ENCODE measurements around the gene SYTL5. TPM values are rescaled to one million over a fixed set of nuclear protein-coding genes. Genes with fewer than 3 reads are reported as not detected.
A peak's percentile ranks its signal among the peaks of the same experiment; 100 is the strongest.
"Not testable (repeated sequence)": the region's sequence is repeated elsewhere in the genome, so short reads cannot be mapped to it uniquely, and the experiment has no call there.

Gene SYTL5
- total RNA-seq (2014; rRNA removed; shearing (Covaris generic); ENCODE audit: low replicate concordance): not detected in 2 replicates

GRCh38 chrX:38006291-38006690 is at the start of gene SYTL5:
SYTL5 (plus strand) TSS chrX:38006553; CDS start chrX:38033890, 27,337 bp downstream.
- in situ Hi-C loops (cut with HindIII; ENCODE audit: low pct_unique_long_range_greater_than_20kb, low sequenced_read_pairs): no loop called here

GRCh38 chrX:37958525-37959211 is 47.7 kb upstream of the SYTL5 start:
- in situ Hi-C loops (cut with HindIII; ENCODE audit: low pct_unique_long_range_greater_than_20kb, low sequenced_read_pairs): no loop called here
- no peak for DNase-seq (ENCODE audit: low read depth)

More at GRCh38 chrX:38006291-38006690, at the start of gene SYTL5:
- no peak for DNase-seq (ENCODE audit: low read depth)

- in situ Hi-C loops (cut with HindIII; ENCODE audit: low pct_unique_long_range_greater_than_20kb, low sequenced_read_pairs): no loop called here
- peak; percentile 23 for DNase-seq (ENCODE audit: low read depth)
Measured at GRCh38 chrX:37959212-37960021, 46.9 kb upstream of the SYTL5 start.

DNA sequence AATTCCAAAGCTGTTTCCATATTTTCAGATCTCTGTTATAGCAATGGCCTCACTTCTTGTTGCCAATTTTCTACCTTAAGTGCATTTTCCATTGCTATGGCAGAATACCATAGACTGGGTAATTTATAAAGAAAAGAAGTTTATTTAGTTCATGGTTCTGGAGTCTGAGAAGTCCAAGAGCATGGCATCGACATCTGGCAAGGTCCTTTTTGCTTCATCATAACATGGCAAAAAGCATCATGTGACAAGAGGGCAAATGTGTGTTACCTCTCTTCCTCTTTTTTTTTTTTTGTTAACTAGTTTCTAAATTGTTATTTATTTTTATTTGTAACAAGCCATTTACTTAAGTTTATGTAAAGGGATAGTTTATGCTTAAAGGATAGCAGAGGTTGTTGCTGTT is 45.2 kb upstream of the SYTL5 start:
- DNase-seq (ENCODE audit: low read depth): no peak

DNA sequence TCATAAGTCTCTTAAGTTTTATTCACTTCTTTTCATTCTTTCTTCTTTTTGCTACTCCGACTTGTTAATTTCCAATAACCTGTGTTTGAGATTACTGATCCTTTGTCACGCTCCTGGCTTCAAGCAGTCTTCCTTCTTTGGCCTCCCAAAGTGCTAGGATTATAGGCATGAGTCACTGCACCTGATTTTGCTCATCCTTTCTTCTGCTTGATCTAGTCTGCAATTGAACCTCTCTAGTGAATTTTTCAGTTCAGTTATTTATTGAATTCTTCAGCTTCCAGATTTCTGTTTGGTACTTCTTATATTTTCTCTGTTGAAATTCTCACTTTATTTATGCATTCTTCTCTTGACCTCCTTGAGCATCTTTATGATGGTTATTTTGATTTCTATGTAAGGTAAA is 38.6 kb upstream of the SYTL5 start:
- in situ Hi-C loops (cut with HindIII; ENCODE audit: low pct_unique_long_range_greater_than_20kb, low sequenced_read_pairs): no loop called here
- DNase-seq (ENCODE audit: low read depth): no peak

More for the DNA sequence above, 45.2 kb upstream of the SYTL5 start:
- in situ Hi-C loops (cut with HindIII; ENCODE audit: low pct_unique_long_range_greater_than_20kb, low sequenced_read_pairs): no loop called here

GRCh38 chrX:37975421-37975820 is 30.9 kb upstream of the SYTL5 start:
- in situ Hi-C loops (cut with HindIII; ENCODE audit: low pct_unique_long_range_greater_than_20kb, low sequenced_read_pairs): no loop called here
- DNase-seq (ENCODE audit: low read depth): no peak

GRCh38 chrX:37976153-37976552 is 30.2 kb upstream of the SYTL5 start:
- in situ Hi-C loops (cut with HindIII; ENCODE audit: low pct_unique_long_range_greater_than_20kb, low sequenced_read_pairs): no loop called here
- DNase-seq (ENCODE audit: low read depth): no peak

DNA sequence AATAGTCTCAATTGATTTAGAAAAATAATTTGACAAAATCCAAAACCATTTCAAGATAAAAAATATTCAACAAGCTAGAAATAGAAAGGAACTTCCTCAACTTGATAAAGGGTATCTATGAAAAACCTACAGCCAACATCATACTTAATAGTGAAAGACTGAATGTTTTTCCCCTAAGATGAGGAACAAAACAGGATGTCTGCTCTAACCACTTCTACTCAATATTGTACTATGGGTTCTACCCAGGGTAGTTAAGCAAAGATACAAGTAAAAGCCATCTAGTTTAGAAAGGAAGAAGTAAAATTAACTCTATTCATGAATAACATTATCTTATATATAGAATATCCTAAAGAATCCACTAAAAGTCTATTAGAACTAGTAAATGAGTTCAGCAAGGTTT is 21.5 kb upstream of the SYTL5 start:
- in situ Hi-C loops (cut with HindIII; ENCODE audit: low pct_unique_long_range_greater_than_20kb, low sequenced_read_pairs): no loop called here
- no peak for DNase-seq (ENCODE audit: low read depth)

DNA sequence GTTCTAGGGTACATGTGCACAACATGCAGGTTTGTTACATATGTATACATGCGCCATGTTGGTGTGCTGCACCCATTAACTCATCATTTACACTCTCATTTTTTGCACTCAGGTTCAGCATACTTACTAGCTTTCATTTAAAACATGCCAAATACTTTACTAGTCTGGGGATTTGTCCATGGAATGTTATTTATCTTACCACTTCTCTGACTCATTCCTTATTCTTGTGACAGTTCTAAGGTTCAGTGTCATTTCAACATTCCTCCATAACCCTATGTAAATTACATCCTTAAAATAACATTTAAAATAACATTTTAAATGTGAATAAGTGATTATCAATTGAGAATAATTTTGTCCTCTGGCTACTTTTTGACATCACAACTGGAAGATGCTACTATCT is 19.5 kb upstream of the SYTL5 start:
- in situ Hi-C loops (cut with HindIII; ENCODE audit: low pct_unique_long_range_greater_than_20kb, low sequenced_read_pairs): no loop called here
- DNase-seq (ENCODE audit: low read depth): no peak

DNA sequence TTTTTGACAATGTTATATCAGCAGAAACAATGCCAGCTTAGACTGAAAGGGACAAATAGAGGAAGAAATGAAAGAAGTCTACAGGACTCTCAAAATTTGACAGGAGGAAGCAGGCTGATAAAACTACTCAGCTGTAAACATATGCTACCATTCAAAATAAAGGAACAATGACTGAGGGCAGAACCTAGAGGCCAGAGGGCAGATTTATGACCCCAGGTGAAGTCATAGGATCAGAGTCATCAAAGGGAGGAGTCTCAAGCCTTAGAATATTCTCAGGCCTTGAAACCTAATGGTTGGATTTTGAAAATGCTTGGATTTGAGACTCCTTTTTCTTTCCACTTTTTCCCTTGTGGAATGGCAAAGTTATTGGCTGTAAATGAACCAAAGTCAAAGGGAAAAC is 17.0 kb upstream of the SYTL5 start:
- in situ Hi-C loops (cut with HindIII; ENCODE audit: low pct_unique_long_range_greater_than_20kb, low sequenced_read_pairs): no loop called here
- DNase-seq (ENCODE audit: low read depth): no peak

DNA sequence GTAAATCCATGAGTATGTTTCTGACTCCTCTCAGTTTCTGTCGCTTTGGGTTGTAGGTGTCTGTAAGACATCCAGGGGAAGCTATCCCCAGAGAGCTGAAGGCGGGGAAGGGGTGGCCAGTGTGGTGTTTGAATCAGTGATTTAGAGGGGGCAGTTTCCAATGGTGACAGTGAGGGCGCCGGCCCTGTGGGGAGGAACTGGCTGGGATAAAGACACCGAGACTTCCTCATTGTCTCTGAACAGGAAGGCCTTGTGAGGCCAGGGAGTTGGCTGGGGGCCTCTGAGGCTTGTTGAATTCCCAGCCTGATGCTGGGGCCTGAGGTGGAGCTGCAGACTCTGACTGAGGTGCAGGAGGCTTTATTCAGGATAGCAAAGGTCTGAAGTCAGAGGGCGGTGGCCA is 15.1 kb upstream of the SYTL5 start:
- DNase-seq (ENCODE audit: low read depth); in situ Hi-C loops (cut with HindIII; ENCODE audit: low pct_unique_long_range_greater_than_20kb, low sequenced_read_pairs): not testable (repeated sequence)

DNA sequence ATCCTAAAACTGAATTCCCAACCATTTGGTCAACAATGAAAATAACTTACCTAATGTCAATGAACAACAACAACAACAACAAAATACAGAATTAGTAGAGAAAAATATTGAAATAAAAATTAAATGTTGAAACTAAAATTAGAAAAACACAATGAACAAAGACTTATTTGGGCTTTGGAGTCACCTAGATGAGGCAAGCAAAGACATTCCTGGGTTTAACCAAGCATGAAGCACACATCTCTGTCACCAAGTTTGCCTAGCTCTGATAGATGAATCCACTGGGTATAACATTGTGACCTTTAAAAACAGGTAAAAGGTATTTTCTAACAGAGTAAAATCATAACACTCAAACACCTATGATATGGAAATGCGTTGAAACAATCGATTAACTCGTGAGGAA is 13.2 kb upstream of the SYTL5 start:
- in situ Hi-C loops (cut with HindIII; ENCODE audit: low pct_unique_long_range_greater_than_20kb, low sequenced_read_pairs): no loop called here
- DNase-seq (ENCODE audit: low read depth): peak; percentile 24

- peak; percentile 23 for DNase-seq (ENCODE audit: low read depth)
- in situ Hi-C loops (cut with HindIII; ENCODE audit: low pct_unique_long_range_greater_than_20kb, low sequenced_read_pairs): no loop called here
Measured at GRCh38 chrX:37993837-37994619, 12.3 kb upstream of the SYTL5 start.

GRCh38 chrX:37995428-37995827 is 10.9 kb upstream of the SYTL5 start:
- in situ Hi-C loops (cut with HindIII; ENCODE audit: low pct_unique_long_range_greater_than_20kb, low sequenced_read_pairs): no loop called here
- DNase-seq (ENCODE audit: low read depth): no peak

GRCh38 chrX:37997096-37997495 is 9.3 kb upstream of the SYTL5 start:
- in situ Hi-C loops (cut with HindIII; ENCODE audit: low pct_unique_long_range_greater_than_20kb, low sequenced_read_pairs): no loop called here
- no peak for DNase-seq (ENCODE audit: low read depth)

DNA sequence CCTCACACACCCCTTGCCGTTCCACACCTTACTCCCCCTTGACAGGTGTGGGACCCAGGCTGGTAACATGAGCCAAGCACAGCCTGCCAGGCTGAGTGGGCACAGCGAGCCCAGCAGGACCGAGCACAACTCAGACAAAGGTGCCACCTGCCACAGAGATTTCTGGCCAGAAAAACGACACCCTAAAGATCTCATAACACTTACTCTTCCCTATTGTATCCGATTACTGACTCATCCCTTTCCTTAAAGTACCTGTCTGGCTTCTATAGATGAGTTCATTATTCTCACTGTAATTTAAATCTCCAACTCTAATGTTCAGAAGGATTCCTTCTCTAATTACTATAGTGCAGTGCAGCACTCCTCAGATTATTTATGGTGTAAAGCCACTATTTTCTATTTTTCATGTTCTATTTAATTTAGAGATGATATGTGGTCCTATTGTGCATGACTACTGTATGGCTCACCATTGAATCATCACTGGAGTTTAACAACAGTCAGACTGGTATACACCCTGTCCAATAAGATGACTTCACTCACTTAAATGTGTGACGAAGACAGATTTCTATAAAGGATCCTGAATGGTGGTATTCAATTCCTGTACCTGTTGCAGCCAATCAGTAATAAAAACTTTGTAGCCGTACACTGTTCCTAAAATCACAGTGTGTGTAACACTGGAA is 7.6 kb upstream of the SYTL5 start:
- DNase-seq (ENCODE audit: low read depth): no peak
- in situ Hi-C loops (cut with HindIII; ENCODE audit: low pct_unique_long_range_greater_than_20kb, low sequenced_read_pairs): no loop called here

- DNase-seq (ENCODE audit: low read depth): no peak
- in situ Hi-C loops (cut with HindIII; ENCODE audit: low pct_unique_long_range_greater_than_20kb, low sequenced_read_pairs): no loop called here
Measured at GRCh38 chrX:38000706-38001105, 5.6 kb upstream of the SYTL5 start.

DNA sequence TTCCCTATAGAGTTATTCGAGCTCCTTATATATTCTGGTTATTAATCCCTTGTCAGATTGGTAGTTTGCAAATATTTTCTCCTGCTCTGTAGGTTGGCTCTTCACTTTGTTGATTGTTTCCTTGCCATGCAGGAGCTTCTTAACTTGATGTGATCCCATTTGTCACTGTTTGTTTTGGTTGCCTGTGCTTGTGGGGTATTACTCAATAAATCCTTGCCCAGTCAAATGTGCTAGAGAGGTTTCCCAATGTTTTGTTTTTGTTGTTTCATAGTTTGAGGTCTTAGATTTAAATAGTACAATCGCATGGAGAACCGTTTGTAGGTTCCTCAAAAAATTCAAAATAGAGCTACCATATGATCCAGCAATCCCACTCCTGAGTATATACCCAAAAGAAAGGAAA is 2.3 kb upstream of the SYTL5 start:
- no peak for DNase-seq (ENCODE audit: low read depth)
- in situ Hi-C loops (cut with HindIII; ENCODE audit: low pct_unique_long_range_greater_than_20kb, low sequenced_read_pairs): no loop called here

Measured in Caki2 (cell line).